Transverse colon (tissue), 4 donors: ENCODE data around the gene C1QA. TPM values are rescaled to one million over a fixed set of nuclear protein-coding genes. Genes with fewer than 3 reads are reported as not detected.
A peak's percentile ranks its signal among the peaks of the same experiment; 100 is the strongest.

Experiments used
- DNase-seq: peaks from one replicate; pipeline ENCODE4 v3.0.0-alpha.2; 2019
- H3K27ac ChIP-seq, 4 donors: fragments of 200-600 bp; sonication (generic); 2 replicates each; pipeline ENCODE4 v1.5.1; 2016 to 2018; ENCODE audit warnings: inconsistent platforms in 4 of 4
- H3K27me3 ChIP-seq: fragments of 200-600 bp; sonication (generic); 2 replicates; pipeline ENCODE4 v1.5.1; 2017; ENCODE audit warnings: inconsistent platforms
- H3K36me3 ChIP-seq, 4 donors: fragments of 200-600 bp; sonication (generic); 2 replicates each; pipeline ENCODE4 v1.5.1; 2017 to 2019; ENCODE audit warnings: inconsistent platforms in 4 of 4
- H3K4me1 ChIP-seq, 4 donors: fragments of 200-600 bp; sonication (generic); 2 replicates each; pipeline ENCODE4 v1.5.1; 2017 to 2020; ENCODE audit warnings: inconsistent platforms in 4 of 4
- H3K4me3 ChIP-seq, 4 donors: fragments of 200-600 bp; sonication (generic); 1 replicate in 1 of 4; 2 replicates in 3 of 4; pipeline versions ENCODE4 v1.5.1 to v1.6.1; 2017 to 2019; ENCODE audit warnings: inconsistent platforms in 4 of 4
- H3K9me3 ChIP-seq, 2 donors: fragments of 200-600 bp; sonication (generic); 2 replicates each; pipeline ENCODE4 v1.5.1; 2017 to 2019; ENCODE audit warnings: inconsistent platforms in 2 of 2
- EP300 ChIP-seq: sonication (generic); formaldehyde crosslinking; IDR thresholded peaks from one replicate; pipeline ENCODE4 v1.6.1; 2017; ENCODE audit warnings: antibody characterized with exemption, low read depth
- POLR2A ChIP-seq: fragments of 450-650 bp; IDR thresholded peaks from one replicate; pipeline ENCODE4 v1.6.1; 2016; ENCODE audit warnings: antibody characterized with exemption, mild to moderate bottlenecking, moderate library complexity
- POLR2AphosphoS5 ChIP-seq, 3 donors: sonication (generic); formaldehyde crosslinking; IDR thresholded peaks; one replicate each; pipeline ENCODE4 v1.6.1; 2016; ENCODE audit warnings: antibody characterized with exemption in 3 of 3
- WGBS, 2 donors: methylation state at CpG; one replicate each; pipeline ENCODE4 v1.1.5; 2018; ENCODE audit warnings: low coverage in 1 of 2; 5-methylcytosine and 5-hydroxymethylcytosine counted together
- in situ Hi-C, 4 donors: fragments of 200-750 bp; cut with MboI; loops; one replicate each; pipeline versions ENCODE4 v1.15.0 to v1.15.1; 2017; ENCODE audit warnings: low sequenced_read_pairs in 3 of 4, low pct_ligation_motif_present in 1 of 4, low pct_unique_long_range_greater_than_20kb in 1 of 4
- intact Hi-C: fragments of 100-400 bp; cut with DNase I; formaldehyde crosslinking; loops from one replicate; pipeline ENCODE4 v1.15.1; 2023; ENCODE audit warnings: low total_unique reads
- total RNA-seq, 4 donors: library from RNA; depleted of rRNA; stranded (reverse); fragments of >200 nt; gene quantifications; one replicate each; pipeline ENCODE4 v1.1.0, GENCODE V29; 2016
- TF ChIP-seq, protein P1 (sequence below), 5 experiments: fragments of 200-600 bp in 3 of 5; fragments of 450-650 bp in 2 of 5; sonication (generic) in 3 of 5; IDR thresholded peaks; 1 replicate in 2 of 5; 2 replicates in 3 of 5; pipeline ENCODE4 v1.5.1; 2016 to 2017; ENCODE audit warnings: antibody characterized with exemption in 5 of 5, inconsistent platforms in 3 of 5, mild to moderate bottlenecking in 2 of 5, moderate library complexity in 1 of 5

The C1QA gene
- total RNA-seq, 4 donors from 2014 or later, result 28.5 to 181 (median 63.0) TPM

- no peak for TF ChIP-seq EP300
- no peak for TF ChIP-seq POLR2A
- no peak for TF ChIP-seq POLR2AphosphoS5 (IDR thresholded peaks at IDR 0.05)
- TF ChIP-seq, protein P1, sequence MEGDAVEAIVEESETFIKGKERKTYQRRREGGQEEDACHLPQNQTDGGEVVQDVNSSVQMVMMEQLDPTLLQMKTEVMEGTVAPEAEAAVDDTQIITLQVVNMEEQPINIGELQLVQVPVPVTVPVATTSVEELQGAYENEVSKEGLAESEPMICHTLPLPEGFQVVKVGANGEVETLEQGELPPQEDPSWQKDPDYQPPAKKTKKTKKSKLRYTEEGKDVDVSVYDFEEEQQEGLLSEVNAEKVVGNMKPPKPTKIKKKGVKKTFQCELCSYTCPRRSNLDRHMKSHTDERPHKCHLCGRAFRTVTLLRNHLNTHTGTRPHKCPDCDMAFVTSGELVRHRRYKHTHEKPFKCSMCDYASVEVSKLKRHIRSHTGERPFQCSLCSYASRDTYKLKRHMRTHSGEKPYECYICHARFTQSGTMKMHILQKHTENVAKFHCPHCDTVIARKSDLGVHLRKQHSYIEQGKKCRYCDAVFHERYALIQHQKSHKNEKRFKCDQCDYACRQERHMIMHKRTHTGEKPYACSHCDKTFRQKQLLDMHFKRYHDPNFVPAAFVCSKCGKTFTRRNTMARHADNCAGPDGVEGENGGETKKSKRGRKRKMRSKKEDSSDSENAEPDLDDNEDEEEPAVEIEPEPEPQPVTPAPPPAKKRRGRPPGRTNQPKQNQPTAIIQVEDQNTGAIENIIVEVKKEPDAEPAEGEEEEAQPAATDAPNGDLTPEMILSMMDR (IDR thresholded peaks at IDR 0.05), result no peak
- Histone ChIP-seq H3K27me3 (peaks cover 28% of the 10 kb centered on the region), H3K36me3 (no peaks in the 10 kb centered on the region), H3K4me3 (peak overlapping the region in 1 of 4 donors; percentile 31), H3K4me1 (no peaks in the 10 kb centered on the region), H3K9me3 (no peaks in the 10 kb centered on the region), H3K27ac (peak overlapping the region in 1 of 4 donors; percentile 10)
- in situ Hi-C loops (no loop called here), intact Hi-C loops (no loop called here)
- 49 to 63% methylated on average over 3 to 5 of the region's 5 CpGs for WGBS, 2 donors
- DNase-seq, result no peak
These were observed 18.3 kb downstream of the C1QA start for GRCh38 chr1:22654692-22655091.

GRCh38 chr1:22658385-22659163 lies 22.1 kb downstream of the C1QA start:
- H3K27me3 ChIP-seq, result peaks cover 28% of the 10 kb centered on the region
- no peak overlapping the region for H3K27ac ChIP-seq
- in situ Hi-C loops (no loop called here), intact Hi-C loops (no loop called here)
- H3K9me3 ChIP-seq, result no peaks in the 10 kb centered on the region
- H3K36me3 ChIP-seq, result no peaks in the 10 kb centered on the region
- no peak for TF ChIP-seq POLR2A
- TF ChIP-seq POLR2AphosphoS5 (IDR thresholded peaks at IDR 0.05), result no peak
- TF ChIP-seq, protein P1 (IDR thresholded peaks at IDR 0.05), result no peak
- TF ChIP-seq EP300, result no peak
- no peak overlapping the region for H3K4me3 ChIP-seq
- WGBS, 2 donors, result 49 to 53% methylated on average over 3 of the region's 3 CpGs
- DNase-seq, result no peak
- no peaks in the 10 kb centered on the region for H3K4me1 ChIP-seq

DNA sequence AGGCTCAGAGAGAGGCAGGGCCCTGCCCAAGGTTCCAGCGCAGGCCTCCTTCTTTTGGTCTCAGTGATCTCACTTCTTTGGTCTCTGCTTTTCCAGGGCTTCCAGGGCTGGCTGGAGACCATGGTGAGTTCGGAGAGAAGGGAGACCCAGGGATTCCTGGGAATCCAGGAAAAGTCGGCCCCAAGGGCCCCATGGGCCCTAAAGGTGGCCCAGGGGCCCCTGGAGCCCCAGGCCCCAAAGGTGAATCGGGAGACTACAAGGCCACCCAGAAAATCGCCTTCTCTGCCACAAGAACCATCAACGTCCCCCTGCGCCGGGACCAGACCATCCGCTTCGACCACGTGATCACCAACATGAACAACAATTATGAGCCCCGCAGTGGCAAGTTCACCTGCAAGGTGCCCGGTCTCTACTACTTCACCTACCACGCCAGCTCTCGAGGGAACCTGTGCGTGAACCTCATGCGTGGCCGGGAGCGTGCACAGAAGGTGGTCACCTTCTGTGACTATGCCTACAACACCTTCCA lies 24.4 kb downstream of the C1QA start:
- no peak for TF ChIP-seq EP300
- WGBS, 2 donors, result 95 to 100% methylated on average over 1 to 19 of the region's 19 CpGs
- no peak for DNase-seq
- Histone ChIP-seq H3K9me3 (no peaks in the 10 kb centered on the region), H3K27ac (no peak overlapping the region), H3K27me3 (peaks cover 18% of the 10 kb centered on the region), H3K4me1 (no peaks in the 10 kb centered on the region), H3K36me3 (no peaks in the 10 kb centered on the region), H3K4me3 (no peak overlapping the region)
- in situ Hi-C loops (no loop called here), intact Hi-C loops (no loop called here)

GRCh38 chr1:22661880-22662279 lies 25.5 kb downstream of the C1QA start:
- in situ Hi-C loops, result no loop called here
- WGBS, 2 donors, result 74 to 79% methylated on average over 2 of the region's 2 CpGs

More at GRCh38 chr1:22661880-22662279, 25.5 kb downstream of the C1QA start:
- no peaks in the 10 kb centered on the region for H3K36me3 ChIP-seq
- H3K4me1 ChIP-seq, result no peaks in the 10 kb centered on the region
- H3K4me3 ChIP-seq, result no peak overlapping the region
- DNase-seq, result no peak
- H3K27me3 ChIP-seq, result peaks cover 7% of the 10 kb centered on the region
- no peaks in the 10 kb centered on the region for H3K9me3 ChIP-seq
- no peak overlapping the region for H3K27ac ChIP-seq
- intact Hi-C loops, result no loop called here
- TF ChIP-seq, protein P1 (IDR thresholded peaks at IDR 0.05), result no peak
- TF ChIP-seq EP300 (no peak), POLR2A (no peak), POLR2AphosphoS5 (IDR thresholded peaks at IDR 0.05) (no peak)
